Measurements from ENCODE around the gene VWA5B1.

DNA sequence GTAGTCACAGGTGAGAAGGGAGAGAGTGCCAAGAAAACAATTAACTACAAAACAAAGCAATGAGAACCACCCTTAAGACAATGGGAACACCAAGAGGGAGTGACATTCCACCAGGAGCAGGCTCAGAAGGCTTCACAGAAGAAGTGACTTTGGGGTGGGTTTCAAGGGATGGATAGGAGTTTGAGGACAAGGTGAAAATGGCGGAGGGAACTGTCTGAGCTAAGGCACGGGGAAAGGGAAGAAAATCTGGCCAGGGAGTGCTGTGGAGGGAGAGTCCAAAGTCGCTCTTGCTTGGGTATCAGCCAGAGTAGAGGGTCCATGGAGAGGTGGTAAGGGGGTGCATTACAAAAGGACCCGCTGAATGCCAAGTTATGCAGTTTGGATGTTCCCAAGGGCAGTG is 108.1 kb downstream of the VWA5B1 start:
- no peak for TF ChIP-seq EZH2 (IDR thresholded peaks at IDR 0.05)
- TF ChIP-seq POLR2AphosphoS5 (IDR thresholded peaks at IDR 0.05; ENCODE audit: borderline replicate concordance, low read depth, low read length), result no peak
- no peak for TF ChIP-seq FOXP2 (optimal IDR thresholded peaks at IDR 0.05; ENCODE audit: control extremely low read depth, extremely low read length, insufficient read depth)

All from SK-N-MC (cell line).